ENCODE measurements around the gene COL25A1. TPM values are rescaled to one million over a fixed set of nuclear protein-coding genes. Genes with fewer than 3 reads are reported as not detected.

Gene COL25A1
- total RNA-seq, 1 experiment from 2014 or later: not detected

DNA sequence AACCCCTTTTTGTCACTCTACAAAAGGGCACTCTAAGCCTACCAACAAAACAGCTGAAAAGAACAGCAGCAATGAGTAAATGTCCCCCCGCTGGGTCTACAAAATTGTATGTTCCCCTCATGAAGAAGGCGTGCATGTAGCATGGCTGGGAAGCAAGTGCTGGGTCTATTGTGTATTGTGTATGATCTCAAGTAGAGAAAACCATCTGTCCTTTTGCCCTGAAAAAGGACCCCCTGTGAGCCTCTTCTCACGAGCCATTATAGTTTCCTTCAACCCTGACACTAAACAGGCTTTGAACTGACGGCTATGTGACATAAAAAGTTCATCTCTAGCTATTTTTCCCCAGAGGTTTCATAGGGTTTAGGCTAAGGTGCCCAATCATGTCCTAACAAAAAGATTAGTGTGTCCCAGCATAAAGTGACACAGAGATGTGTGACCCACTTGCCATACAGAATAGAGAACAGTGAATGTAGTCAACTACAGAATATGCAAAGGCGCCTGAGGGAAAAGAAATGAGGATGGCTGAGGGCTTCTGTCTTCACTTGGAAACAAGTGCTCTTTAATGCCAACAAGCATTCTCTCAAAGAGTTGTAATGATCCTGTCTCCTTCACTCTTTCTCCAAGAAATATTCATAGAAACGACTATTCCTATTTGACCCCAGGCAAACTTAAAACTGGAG is 27.3 kb downstream of the COL25A1 start:
- TF ChIP-seq ZFX (IDR thresholded peaks at IDR 0.05) (no peak), TCF7L2 (IDR thresholded peaks at IDR 0.05; ENCODE audit: borderline replicate concordance, extremely low read depth, insufficient read depth, insufficient read length) (no peak), SRF (IDR thresholded peaks at IDR 0.05; ENCODE audit: low read depth) (no peak), YY1 (IDR thresholded peaks at IDR 0.05; ENCODE audit: extremely low read depth, insufficient replicate concordance, low read depth, low read length) (no peak)
- TF ChIP-seq, protein P1, sequence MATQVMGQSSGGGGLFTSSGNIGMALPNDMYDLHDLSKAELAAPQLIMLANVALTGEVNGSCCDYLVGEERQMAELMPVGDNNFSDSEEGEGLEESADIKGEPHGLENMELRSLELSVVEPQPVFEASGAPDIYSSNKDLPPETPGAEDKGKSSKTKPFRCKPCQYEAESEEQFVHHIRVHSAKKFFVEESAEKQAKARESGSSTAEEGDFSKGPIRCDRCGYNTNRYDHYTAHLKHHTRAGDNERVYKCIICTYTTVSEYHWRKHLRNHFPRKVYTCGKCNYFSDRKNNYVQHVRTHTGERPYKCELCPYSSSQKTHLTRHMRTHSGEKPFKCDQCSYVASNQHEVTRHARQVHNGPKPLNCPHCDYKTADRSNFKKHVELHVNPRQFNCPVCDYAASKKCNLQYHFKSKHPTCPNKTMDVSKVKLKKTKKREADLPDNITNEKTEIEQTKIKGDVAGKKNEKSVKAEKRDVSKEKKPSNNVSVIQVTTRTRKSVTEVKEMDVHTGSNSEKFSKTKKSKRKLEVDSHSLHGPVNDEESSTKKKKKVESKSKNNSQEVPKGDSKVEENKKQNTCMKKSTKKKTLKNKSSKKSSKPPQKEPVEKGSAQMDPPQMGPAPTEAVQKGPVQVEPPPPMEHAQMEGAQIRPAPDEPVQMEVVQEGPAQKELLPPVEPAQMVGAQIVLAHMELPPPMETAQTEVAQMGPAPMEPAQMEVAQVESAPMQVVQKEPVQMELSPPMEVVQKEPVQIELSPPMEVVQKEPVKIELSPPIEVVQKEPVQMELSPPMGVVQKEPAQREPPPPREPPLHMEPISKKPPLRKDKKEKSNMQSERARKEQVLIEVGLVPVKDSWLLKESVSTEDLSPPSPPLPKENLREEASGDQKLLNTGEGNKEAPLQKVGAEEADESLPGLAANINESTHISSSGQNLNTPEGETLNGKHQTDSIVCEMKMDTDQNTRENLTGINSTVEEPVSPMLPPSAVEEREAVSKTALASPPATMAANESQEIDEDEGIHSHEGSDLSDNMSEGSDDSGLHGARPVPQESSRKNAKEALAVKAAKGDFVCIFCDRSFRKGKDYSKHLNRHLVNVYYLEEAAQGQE (IDR thresholded peaks at IDR 0.05; ENCODE audit: low read depth): no peak
- intact Hi-C loops (cut with micrococcal nuclease): loop anchor here (5.0 kb wide), 1 partner anchor 658 kb away; no protein-coding TSS in a partner anchor
- ATAC-seq: no peak
- Histone ChIP-seq H3K9me2 (ENCODE audit: insufficient read depth) (no peaks in the 10 kb centered on the region), H2AFZ (ENCODE audit: low read depth, low read length, poor library complexity, severe bottlenecking) (no peak overlapping the region), H3K4me1 (ENCODE audit: control insufficient read depth in 1 of 2, insufficient read depth in 2 of 2, low read length in 2 of 2) (no peaks in the 10 kb centered on the region), H4K20me1 (ENCODE audit: insufficient read depth) (no peaks in the 10 kb centered on the region), H3K4me3 (replicated peaks in 1 of 2; ENCODE audit: low read depth in 1 of 2, low read length in 2 of 2) (no peak overlapping the region), H3K36me3 (ENCODE audit: control insufficient read depth in 1 of 2, insufficient read depth in 2 of 2, low read length in 2 of 2) (no peaks in the 10 kb centered on the region), H3K27me3 (ENCODE audit: insufficient read depth, low read length) (peaks cover 48% of the 10 kb centered on the region), H3K9ac (ENCODE audit: low read length) (no peak overlapping the region), H3K79me2 (ENCODE audit: insufficient read depth, low read length) (no peaks in the 10 kb centered on the region), H3K4me2 (ENCODE audit: low read length) (no peak overlapping the region), H3K27ac (ENCODE audit: low read depth, low read length) (no peak overlapping the region), H3K9me3 (ENCODE audit: control insufficient read depth in 1 of 2, insufficient read depth in 1 of 2, low read depth in 1 of 2, low read length in 2 of 2) (no peaks in the 10 kb centered on the region)
- no peak for DNase-seq (ENCODE audit: low read depth, low spot score)
- ChIA-PET POLR2A (no interaction called here), RAD21 (ENCODE audit: low non-redundant PET in 1 of 2, low total read pairs in 2 of 2, uncharacterized antibody in 2 of 2, unreplicated experiment in 2 of 2) (no interaction called here), CTCF (no interaction called here)
- BruUV-seq (replicated peaks): no TSS peak
